ENCODE data around the gene FAT4. TPM values are rescaled to one million over a fixed set of nuclear protein-coding genes. Genes with fewer than 3 reads are reported as not detected.

The FAT4 gene
- total and polyA plus RNA-seq, 2 of the 4 experiments (the other 2 are of a cell fraction), result 6.8 to 37.5 TPM

GRCh38 chr4:125358453-125358852, 43.7 kb downstream of the FAT4 start:
- Histone ChIP-seq H3K36me3 (ENCODE audit: control insufficient read depth, insufficient read depth, low read length) (no peaks in the 10 kb centered on the region), H3K27ac (ENCODE audit: insufficient read depth, low read length) (no peak overlapping the region), H2BK120ac (ENCODE audit: low read depth, low read length) (no peak overlapping the region), H3K4me2 (ENCODE audit: low read depth, low read length) (no peak overlapping the region), H2AFZ (replicated peaks; ENCODE audit: low read length, poor library complexity) (no peak overlapping the region), H3K9ac (ENCODE audit: low read depth, low read length) (no peak overlapping the region), H3K79me1 (ENCODE audit: low read depth in 1 of 2, low read length in 2 of 2) (peaks cover 3 to 4% of the 10 kb centered on the region in 2 experiments), H3K23ac (ENCODE audit: low read depth, low read length) (no peak overlapping the region), H3K27me3 (ENCODE audit: control insufficient read depth, insufficient read depth, low read length) (no peaks in the 10 kb centered on the region), H3K18ac (ENCODE audit: low read depth, low read length) (no peak overlapping the region), H4K5ac (ENCODE audit: low read depth, low read length) (no peak overlapping the region), H2AK5ac (ENCODE audit: low read depth, low read length) (peak overlapping the region; percentile 8; the same call in 1 of the 2 replicates), H4K91ac (ENCODE audit: insufficient read depth, low read depth, low read length) (no peak overlapping the region), H3K56ac (ENCODE audit: extremely low read depth, insufficient read depth, low read length) (no peak overlapping the region), H4K8ac (ENCODE audit: low read depth in 2 of 2, low read length in 2 of 2) (no peak overlapping the region), H2BK15ac (ENCODE audit: low read depth, low read length) (no peak overlapping the region), H3K9me1 (ENCODE audit: insufficient read depth, low read length) (peaks cover 3% of the 10 kb centered on the region; the same call in 1 of the 2 replicates), H4K20me1 (ENCODE audit: insufficient read depth, low read length) (no peaks in the 10 kb centered on the region), H3K4me3 (ENCODE audit: insufficient read depth, low read depth, low read length) (no peak overlapping the region), H3K4me1 (ENCODE audit: control insufficient read depth, insufficient read depth, low read length) (no peaks in the 10 kb centered on the region), H3K14ac (replicated peaks; ENCODE audit: low read depth, low read length) (no peak overlapping the region), H2AK9ac (replicated peaks; ENCODE audit: low read depth, low read length, poor library complexity) (no peak overlapping the region), H2BK5ac (ENCODE audit: low read depth, low read length, poor library complexity, severe bottlenecking) (no peak overlapping the region), H2BK20ac (ENCODE audit: low read depth, low read length) (no peak overlapping the region), H3K9me3 (ENCODE audit: control insufficient read depth, insufficient read depth, low read length) (no peaks in the 10 kb centered on the region), H3K4ac (ENCODE audit: low read depth, low read length) (no peak overlapping the region)
- DNase-seq, result no peak
- WGBS, 2 experiments (ENCODE audit: extremely low coverage in 2 of 2, insufficient read length in 1 of 2), result no CpG with 5 or more reads among the region's 6 CpGs
- dilution Hi-C loops (cut with HindIII; ENCODE audit: low sequenced_read_pairs, unreplicated experiment) (no loop called here), in situ Hi-C loops (cut with MboI; ENCODE audit: low sequenced_read_pairs) (no loop called here), intact Hi-C loops (cut with micrococcal nuclease) (no loop called here)
- ATAC-seq (ENCODE audit: low read depth), result no peak
- no TSS peak for BruUV-seq (replicated peaks)
- TF ChIP-seq MAZ (IDR thresholded peaks at IDR 0.05; ENCODE audit: borderline replicate concordance, low read depth, low read length) (no peak), POLR2A (IDR thresholded peaks at IDR 0.05; ENCODE audit: low read depth, low read length) (no peak), MXI1 (IDR thresholded peaks at IDR 0.05; ENCODE audit: borderline replicate concordance, low read depth, low read length) (no peak), RAD21 (IDR thresholded peaks at IDR 0.05; ENCODE audit: low read length) (no peak), NFE2L2 (IDR thresholded peaks at IDR 0.05; ENCODE audit: low read depth, low read length) (no peak)
- ChIA-PET CTCF (no interaction called here), POLR2A (ENCODE audit: unreplicated experiment) (no interaction called here)
